Common myeloid progenitor, CD34-positive (primary cell): ENCODE data around the gene GIPR. TPM values are rescaled to one million over a fixed set of nuclear protein-coding genes. Genes with fewer than 3 reads are reported as not detected.
A peak's percentile ranks its signal among the peaks of the same experiment; 100 is the strongest.
"Not testable (repeated sequence)": the region's sequence is repeated elsewhere in the genome, so short reads cannot be mapped to it uniquely, and the experiment has no call there.

ENCODE experiments used
- CTCF ChIA-PET: fragments of 350-600 bp; sonication (Branson Sonifier 250); formaldehyde crosslinking; loops from one replicate; lab custom pipeline; 2021; ENCODE audit warnings: antibody characterized with exemption; lab: Charles Lee
- POLR2A ChIA-PET: fragments of 350-600 bp; sonication (Branson Sonifier 250); formaldehyde crosslinking; loops from one replicate; lab custom pipeline; 2021; ENCODE audit warnings: antibody characterized with exemption; lab: Charles Lee
- DNase-seq, 3 donors: peaks; one replicate each; pipeline versions ENCODE4 v3.0.0 to v3.0.0-alpha.2; 2013
- H3K27ac ChIP-seq, 2 experiments: 1 replicate in 1 of 2; 2 replicates in 1 of 2; pipeline ENCODE4 v1.7.0; 2013; ENCODE audit warnings: inconsistent platforms in 2 of 2, low read length in 2 of 2, mild to moderate bottlenecking in 2 of 2, low read depth in 1 of 2, moderate library complexity in 1 of 2; ENCODE audit not compliant: severe bottlenecking in 2 of 2, insufficient read depth in 1 of 2, poor library complexity in 1 of 2
- H3K27me3 ChIP-seq, 5 experiments: replicated peaks in 2 of 5; 1 replicate in 3 of 5; 2 replicates in 2 of 5; pipeline versions ENCODE4 v1.6.1 to v1.7.0; 2013; ENCODE audit warnings: low read length in 4 of 5, mild to moderate bottlenecking in 2 of 5, moderate library complexity in 2 of 5, inconsistent platforms in 1 of 5; ENCODE audit not compliant: insufficient read depth in 5 of 5, control insufficient read depth in 4 of 5
- H3K36me3 ChIP-seq, 4 experiments: 1 replicate in 2 of 4; 2 replicates in 2 of 4; pipeline versions ENCODE4 v1.6.1 to v1.7.0; 2013; ENCODE audit warnings: low read length in 3 of 4, control low read depth in 1 of 4, mild to moderate bottlenecking in 1 of 4; ENCODE audit not compliant: control insufficient read depth in 4 of 4, insufficient read depth in 4 of 4
- H3K4me1 ChIP-seq, 4 experiments: 1 replicate in 3 of 4; 2 replicates in 1 of 4; pipeline versions ENCODE4 v1.6.1 to v1.7.1; 2013; ENCODE audit warnings: low read length in 3 of 4, mild to moderate bottlenecking in 3 of 4, control low read depth in 1 of 4, inconsistent platforms in 1 of 4, moderate library complexity in 1 of 4; ENCODE audit not compliant: control insufficient read depth in 4 of 4, insufficient read depth in 4 of 4; ENCODE audit errors: control extremely low read depth in 1 of 4
- H3K4me3 ChIP-seq, 7 experiments: 1 replicate in 4 of 7; 2 replicates in 3 of 7; pipeline versions ENCODE4 v1.5.1 to v1.7.0; 2013; ENCODE audit warnings: mild to moderate bottlenecking in 7 of 7, low read length in 6 of 7, moderate library complexity in 6 of 7, inconsistent platforms in 2 of 7, low read depth in 2 of 7, control low read depth in 1 of 7; ENCODE audit not compliant: insufficient read depth in 4 of 7, control insufficient read depth in 1 of 7; ENCODE audit errors: extremely low read depth in 1 of 7
- H3K9me3 ChIP-seq, 5 experiments: 1 replicate in 4 of 5; 2 replicates in 1 of 5; pipeline versions ENCODE4 v1.6.1 to v1.7.1; 2013; ENCODE audit warnings: low read length in 4 of 5, mild to moderate bottlenecking in 2 of 5, inconsistent platforms in 1 of 5, low read depth in 1 of 5, moderate library complexity in 1 of 5; ENCODE audit not compliant: control insufficient read depth in 4 of 5, insufficient read depth in 2 of 5; ENCODE audit errors: control extremely low read depth in 1 of 5
- WGBS: methylation state at CpG from one replicate; pipeline ENCODE4 v1.1.5; 2013; ENCODE audit not compliant: insufficient coverage; 5-methylcytosine and 5-hydroxymethylcytosine counted together
- polyA plus RNA-seq: library from polyadenylated mRNA; unstranded; fragments of 120-200 nt; gene quantifications from one replicate; pipeline ENCODE4 v1.2.1, GENCODE V29; 2013

GIPR gene
- polyA plus RNA-seq = 0.22 TPM

- H3K9me3 ChIP-seq = no peaks in the 10 kb centered on the region
- H3K27ac ChIP-seq = peak within 1 kb of the TSS in 1 of 2 experiments; percentile 74
- H3K36me3 ChIP-seq = no peaks in the 10 kb centered on the region
- H3K4me3 ChIP-seq = peak within 1 kb of the TSS in 6 of 7 experiments; percentile 4 to 55 (median 47)
- DNase-seq = peak in 1 of 3 donors; percentile 36
- ChIA-PET CTCF (interaction anchor here (0.9 to 1.0 kb wide), 2 partner anchors 11 to 14 kb away, joined by 3 read pairs; no protein-coding TSS in a partner anchor), POLR2A (no interaction called here)
- peaks cover 3 to 27% (median 23%) of the 10 kb centered on the region in 4 experiments for H3K4me1 ChIP-seq
- WGBS = 52% methylated on average over 6 of the region's 15 CpGs
- H3K27me3 ChIP-seq = peaks cover 0 to 58% (median 23%) of the 10 kb centered on the region in 5 experiments
Observed at GRCh38 chr19:45667620-45668341, at the start of gene GIPR. Gene GIPR (plus strand): TSS chr19:45668221. CDS start chr19:45669521, 1,300 bp downstream.

GRCh38 chr19:45621389-45621788, 46.6 kb upstream of the GIPR start:
- H3K4me3 ChIP-seq = no peak overlapping the region
- POLR2A ChIA-PET = no interaction called here
- no peak for DNase-seq
- H3K9me3 ChIP-seq = no peaks in the 10 kb centered on the region
- no peaks in the 10 kb centered on the region for H3K4me1 ChIP-seq
- H3K27ac ChIP-seq = no peak overlapping the region
- WGBS = 95% methylated on average over 13 of the region's 17 CpGs
- CTCF ChIA-PET = interaction anchor here (1.1 kb wide), 1 partner anchor 20 kb away, joined by 3 read pairs; no protein-coding TSS in a partner anchor
- no peaks in the 10 kb centered on the region for H3K27me3 ChIP-seq
- peaks cover 8 to 73% (median 27%) of the 10 kb centered on the region in 4 experiments for H3K36me3 ChIP-seq

- WGBS = 97% methylated on average over 5 of the region's 6 CpGs
- no peaks in the 10 kb centered on the region for H3K9me3 ChIP-seq
- no peak for DNase-seq
- CTCF ChIA-PET = no interaction called here
- peaks cover 6 to 71% (median 28%) of the 10 kb centered on the region in 4 experiments for H3K36me3 ChIP-seq
- no peaks in the 10 kb centered on the region for H3K4me1 ChIP-seq
- POLR2A ChIA-PET = no interaction called here
- no peaks in the 10 kb centered on the region for H3K27me3 ChIP-seq
- H3K27ac ChIP-seq = no peak overlapping the region
- no peak overlapping the region for H3K4me3 ChIP-seq
Observed at GRCh38 chr19:45621976-45622503, 46.0 kb upstream of the GIPR start.

DNA sequence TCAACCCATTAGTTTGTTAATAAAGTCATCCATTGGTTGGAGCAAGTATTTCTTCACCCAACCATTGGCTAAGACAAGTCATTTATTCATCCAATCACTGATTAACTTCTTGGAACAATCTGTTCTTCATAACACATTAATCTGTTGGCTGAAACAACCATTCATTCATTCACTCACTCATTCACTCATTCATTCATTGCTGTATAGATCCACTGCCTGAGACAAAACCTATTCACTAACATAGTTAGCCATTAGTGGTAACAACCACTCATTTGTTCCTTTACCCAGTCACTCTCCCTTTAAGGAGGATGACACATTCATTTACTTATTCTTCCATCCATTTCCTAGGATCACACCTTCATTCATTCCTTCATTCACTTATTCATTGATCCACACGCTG, 44.0 kb upstream of the GIPR start:
- H3K4me3 ChIP-seq = no peak overlapping the region
- H3K27me3 ChIP-seq = no peaks in the 10 kb centered on the region
- WGBS = no CpG with 5 or more reads among the region's 1 CpG
- no peak for DNase-seq
- CTCF ChIA-PET = interaction anchor here (0.6 to 1.0 kb wide), 2 partner anchors 20 to 886 kb away, joined by 3 to 4 read pairs; no protein-coding TSS in a partner anchor
- no peak overlapping the region for H3K27ac ChIP-seq
- POLR2A ChIA-PET = no interaction called here
- H3K9me3 ChIP-seq = no peaks in the 10 kb centered on the region
- peaks cover 7 to 74% (median 27%) of the 10 kb centered on the region in 4 experiments for H3K36me3 ChIP-seq
- H3K4me1 ChIP-seq = no peaks in the 10 kb centered on the region

DNA sequence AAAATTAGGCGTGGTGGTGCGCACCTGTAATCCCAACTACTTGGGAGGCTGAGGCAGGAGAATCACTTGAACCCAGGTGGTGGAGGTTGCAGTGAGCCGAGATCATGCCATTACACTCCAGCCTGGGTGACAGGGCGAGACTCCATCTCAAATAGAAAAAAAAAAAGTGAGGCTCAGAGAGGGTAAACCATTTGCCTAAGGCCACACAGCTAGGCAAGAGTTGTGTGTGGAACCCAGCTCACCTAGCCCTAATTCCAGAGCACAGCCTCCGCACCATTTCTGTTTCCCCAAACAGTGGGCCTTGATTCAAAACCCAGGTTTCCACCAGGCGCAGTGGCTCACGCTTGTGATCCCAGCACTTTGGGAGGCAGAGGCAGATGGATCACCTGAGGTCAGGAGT, 39.8 kb upstream of the GIPR start:
- DNase-seq, H3K4me3 ChIP-seq, H3K27me3 ChIP-seq, H3K27ac ChIP-seq, H3K9me3 ChIP-seq, H3K4me1 ChIP-seq, CTCF ChIA-PET, POLR2A ChIA-PET: not testable (repeated sequence)
- 97% methylated on average over 7 of the region's 7 CpGs for WGBS
- peaks cover 10 to 56% (median 17%) of the 10 kb centered on the region in 4 experiments for H3K36me3 ChIP-seq

- WGBS = 100% methylated on average over 1 of the region's 4 CpGs
- Histone ChIP-seq H3K4me3 (no peak overlapping the region), H3K27me3 (no peaks in the 10 kb centered on the region), H3K27ac (no peak overlapping the region), H3K9me3 (no peaks in the 10 kb centered on the region), H3K36me3 (peaks cover 7 to 43% (median 14%) of the 10 kb centered on the region in 4 experiments), H3K4me1 (no peaks in the 10 kb centered on the region)
- CTCF ChIA-PET = interaction anchor here (1.3 kb wide), 1 partner anchor 114 kb away, joined by 3 read pairs; no protein-coding TSS in a partner anchor
- DNase-seq = no peak
- POLR2A ChIA-PET = no interaction called here
Observed at GRCh38 chr19:45629704-45630103, 38.3 kb upstream of the GIPR start.

DNA sequence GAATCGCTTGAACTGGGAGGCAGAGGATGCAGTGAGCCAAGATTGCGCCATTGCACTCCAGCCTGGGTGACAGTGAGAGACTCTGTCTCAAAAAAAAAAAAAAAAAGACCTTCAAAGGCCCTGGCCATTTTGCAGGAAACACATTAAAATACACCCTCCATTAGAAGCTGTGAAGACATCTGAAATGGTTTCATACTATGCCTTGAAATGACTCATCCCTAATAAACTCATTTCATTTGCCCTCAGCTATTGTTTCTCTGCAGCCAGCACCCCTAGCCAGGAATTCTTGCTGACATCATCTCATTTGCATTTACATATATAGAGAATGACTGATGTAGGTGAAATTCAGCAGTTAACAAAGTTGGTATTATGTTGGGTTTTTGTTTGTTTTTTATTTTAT, 37.6 kb upstream of the GIPR start:
- Histone ChIP-seq H3K27me3 (no peaks in the 10 kb centered on the region), H3K9me3 (no peaks in the 10 kb centered on the region), H3K4me1 (no peaks in the 10 kb centered on the region), H3K36me3 (peaks cover 7 to 38% (median 14%) of the 10 kb centered on the region in 4 experiments), H3K27ac (no peak overlapping the region), H3K4me3 (no peak overlapping the region)
- 100% methylated on average over 2 of the region's 2 CpGs for WGBS
- ChIA-PET POLR2A (no interaction called here), CTCF (interaction anchor here (1.2 to 1.9 kb wide), 3 partner anchors 22 to 39 kb away, joined by 3 to 5 read pairs (median 4); no protein-coding TSS in a partner anchor)
- no peak for DNase-seq
